Measurements from ENCODE around the gene MYOD1. TPM values are rescaled to one million over a fixed set of nuclear protein-coding genes. Genes with fewer than 3 reads are reported as not detected.

The MYOD1 gene
- total RNA-seq, 4 donors from 2014 or later = not detected

- TF ChIP-seq EP300 (IDR thresholded peaks at IDR 0.05) = no peak
- H3K27ac ChIP-seq = no peak overlapping the region
- no peaks in the 10 kb centered on the region for H3K36me3 ChIP-seq
- H3K27me3 ChIP-seq = peaks cover 95% of the 10 kb centered on the region
- no peaks in the 10 kb centered on the region for H3K9me3 ChIP-seq
- no peak for DNase-seq (ENCODE audit: low spot score in 2 of 2)
- H3K4me1 ChIP-seq = peaks cover 33% of the 10 kb centered on the region
- WGBS = 14% methylated on average over 11 of the region's 16 CpGs
- H3K4me3 ChIP-seq = peak overlapping the region; percentile 12
These were observed 835 bp upstream of the MYOD1 start for GRCh38 chr11:17718510-17718962.

GRCh38 chr11:17719938-17720795 is 796 bp downstream of the MYOD1 start:
- Histone ChIP-seq H3K9me3 (no peaks in the 10 kb centered on the region), H3K4me1 (peaks cover 33% of the 10 kb centered on the region), H3K27me3 (peaks cover 98% of the 10 kb centered on the region), H3K4me3 (peak overlapping the region; percentile 12), H3K36me3 (no peaks in the 10 kb centered on the region), H3K27ac (no peak overlapping the region)
- no peak for DNase-seq (ENCODE audit: low spot score in 2 of 2)
- under 1% methylated on average over 36 of the region's 85 CpGs for WGBS
- TF ChIP-seq EP300 (IDR thresholded peaks at IDR 0.05) (no peak), POLR2A (IDR thresholded peaks at IDR 0.05) (no peak), POLR2AphosphoS5 (IDR thresholded peaks at IDR 0.05) (no peak), CTCF (IDR thresholded peaks at IDR 0.05) (no peak)

GRCh38 chr11:17720796-17721171 is 1.4 kb downstream of the MYOD1 start:
- Histone ChIP-seq H3K27me3 (peaks cover 98% of the 10 kb centered on the region), H3K36me3 (no peaks in the 10 kb centered on the region), H3K9me3 (no peaks in the 10 kb centered on the region), H3K4me1 (peaks cover 33% of the 10 kb centered on the region), H3K27ac (no peak overlapping the region), H3K4me3 (peak overlapping the region; percentile 5)
- no peak for DNase-seq (ENCODE audit: low spot score in 2 of 2)
- TF ChIP-seq POLR2AphosphoS5 (IDR thresholded peaks at IDR 0.05) (no peak), EP300 (IDR thresholded peaks at IDR 0.05) (no peak), POLR2A (IDR thresholded peaks at IDR 0.05) (no peak), CTCF (IDR thresholded peaks at IDR 0.05) (no peak)
- WGBS = 2% methylated on average over 19 of the region's 24 CpGs

- no peak for DNase-seq (ENCODE audit: low spot score in 2 of 2)
- H3K4me1 ChIP-seq = peaks cover 33% of the 10 kb centered on the region
- no peak overlapping the region for H3K27ac ChIP-seq
- peak overlapping the region; percentile 5 for H3K4me3 ChIP-seq
- H3K36me3 ChIP-seq = no peaks in the 10 kb centered on the region
- TF ChIP-seq EP300 (IDR thresholded peaks at IDR 0.05) = no peak
- no peak for TF ChIP-seq POLR2A (IDR thresholded peaks at IDR 0.05)
- no peak for TF ChIP-seq POLR2AphosphoS5 (IDR thresholded peaks at IDR 0.05)
- no peak for TF ChIP-seq CTCF (IDR thresholded peaks at IDR 0.05)
- no peaks in the 10 kb centered on the region for H3K9me3 ChIP-seq
- peaks cover 91% of the 10 kb centered on the region for H3K27me3 ChIP-seq
- 5% methylated on average over 24 of the region's 56 CpGs for WGBS
These were observed 2.0 kb downstream of the MYOD1 start for GRCh38 chr11:17721242-17721999.

- Histone ChIP-seq H3K36me3 (no peaks in the 10 kb centered on the region), H3K4me1 (peaks cover 33% of the 10 kb centered on the region), H3K4me3 (no peak overlapping the region), H3K27ac (no peak overlapping the region), H3K27me3 (peaks cover 84% of the 10 kb centered on the region), H3K9me3 (no peaks in the 10 kb centered on the region)
- TF ChIP-seq POLR2AphosphoS5 (IDR thresholded peaks at IDR 0.05) (no peak), CTCF (IDR thresholded peaks at IDR 0.05) (peak in 1 of 2 donors; percentile 21), POLR2A (IDR thresholded peaks at IDR 0.05) (no peak), EP300 (IDR thresholded peaks at IDR 0.05) (no peak)
- whole genome bisulfite sequencing = 7% methylated on average over 25 of the region's 25 CpGs
- DNase-seq (ENCODE audit: low spot score in 2 of 2) = no peak
These were observed 2.8 kb downstream of the MYOD1 start for GRCh38 chr11:17722000-17722643.
